ENCODE data around the gene NHSL1. TPM values are rescaled to one million over a fixed set of nuclear protein-coding genes. Genes with fewer than 3 reads are reported as not detected.
A peak's percentile ranks its signal among the peaks of the same experiment; 100 is the strongest.

Gene NHSL1
- total RNA-seq, 2 experiments from 2014 or later: 2.7 to 10.6 TPM

- POLR2A ChIA-PET: interaction anchor here (0.5 to 2.4 kb wide), 2 partner anchors 12 to 17 kb away, joined by 3 to 12 read pairs; no protein-coding TSS in a partner anchor
- intact Hi-C loops (cut with micrococcal nuclease; ENCODE audit: unreplicated experiment): loop anchor here (10.0 kb wide), 1 partner anchor 402 kb away; no protein-coding TSS in a partner anchor
- CTCF ChIA-PET (ENCODE audit: unreplicated experiment): no interaction called here
These were observed 92.9 kb downstream of the NHSL1 start for GRCh38 chr6:138406443-138406842.

GRCh38 chr6:138405816-138406413 is 93.4 kb downstream of the NHSL1 start:
- ChIA-PET CTCF (ENCODE audit: unreplicated experiment) (interaction anchor here (1.0 to 1.3 kb wide), 2 partner anchors 11 to 291 kb away, joined by 3 to 4 read pairs; no protein-coding TSS in a partner anchor), POLR2A (interaction anchor here (0.5 to 2.4 kb wide), 6 partner anchors 12 to 289 kb away, joined by 3 to 12 read pairs (median 4); no protein-coding TSS in a partner anchor)
- no peak overlapping the region for H2AFZ ChIP-seq (ENCODE audit: low read length)
- H3K9me3 ChIP-seq (ENCODE audit: low read length): no peaks in the 10 kb centered on the region
- H3K9me2 ChIP-seq (ENCODE audit: insufficient read depth, low read length): no peaks in the 10 kb centered on the region
- H4K20me1 ChIP-seq (ENCODE audit: insufficient read depth, low read length): no peaks in the 10 kb centered on the region
- TF ChIP-seq CTCF (conservative IDR thresholded peaks at IDR 0.05; ENCODE audit: low read length) (no peak), EZH2phosphoT487 (IDR thresholded peaks at IDR 0.05; ENCODE audit: borderline replicate concordance, low read depth, low read length) (no peak)
- H3K4me2 ChIP-seq (ENCODE audit: low read length): peak overlapping the region; percentile 97; the same call in 1 of the 2 replicates
- BruUV-seq (replicated peaks): no TSS peak
- intact Hi-C loops (cut with micrococcal nuclease; ENCODE audit: unreplicated experiment): loop anchor here (10.0 kb wide), 1 partner anchor 401 kb away; no protein-coding TSS in a partner anchor
- H3K4me1 ChIP-seq (ENCODE audit: insufficient read depth, low read length, poor library complexity, severe bottlenecking): peaks cover 20% of the 10 kb centered on the region
- peak overlapping the region; percentile 84 for H3K4me3 ChIP-seq (ENCODE audit: low read depth, low read length, poor library complexity, severe bottlenecking)
- H3K36me3 ChIP-seq (ENCODE audit: insufficient read depth, low read length): peaks cover 49% of the 10 kb centered on the region
- no peaks in the 10 kb centered on the region; the same call in 1 of the 2 replicates for H3K79me2 ChIP-seq (ENCODE audit: insufficient read depth, low read depth, low read length)
- DNase-seq (ENCODE audit: low spot score): no peak
- H3K27ac ChIP-seq (ENCODE audit: low read depth, low read length, poor library complexity, severe bottlenecking): no peak overlapping the region

More at GRCh38 chr6:138406443-138406842, 92.9 kb downstream of the NHSL1 start:
- Histone ChIP-seq H3K9me3 (ENCODE audit: low read length) (no peaks in the 10 kb centered on the region), H3K4me2 (ENCODE audit: low read length) (peak overlapping the region; percentile 97; the same call in 1 of the 2 replicates), H3K79me2 (ENCODE audit: insufficient read depth, low read depth, low read length) (no peaks in the 10 kb centered on the region; the same call in 1 of the 2 replicates), H4K20me1 (ENCODE audit: insufficient read depth, low read length) (no peaks in the 10 kb centered on the region), H3K36me3 (ENCODE audit: insufficient read depth, low read length) (peaks cover 54% of the 10 kb centered on the region), H3K4me3 (ENCODE audit: low read depth, low read length, poor library complexity, severe bottlenecking) (no peak overlapping the region), H3K27ac (ENCODE audit: low read depth, low read length, poor library complexity, severe bottlenecking) (no peak overlapping the region), H3K9me2 (ENCODE audit: insufficient read depth, low read length) (no peaks in the 10 kb centered on the region), H3K4me1 (ENCODE audit: insufficient read depth, low read length, poor library complexity, severe bottlenecking) (peaks cover 20% of the 10 kb centered on the region), H2AFZ (ENCODE audit: low read length) (no peak overlapping the region)
- BruUV-seq (replicated peaks): TSS peak; percentile 53
- peak; percentile 36 for DNase-seq (ENCODE audit: low spot score)
- TF ChIP-seq EZH2phosphoT487 (IDR thresholded peaks at IDR 0.05; ENCODE audit: borderline replicate concordance, low read depth, low read length) (no peak), CTCF (conservative IDR thresholded peaks at IDR 0.05; ENCODE audit: low read length) (peak; percentile 53)
